Activated CD8-positive, alpha-beta T cell treated with anti-CD3 and anti-CD28 coated beads for 36 hours (primary cell): ENCODE data around the gene SLC34A1. TPM values are rescaled to one million over a fixed set of nuclear protein-coding genes. Genes with fewer than 3 reads are reported as not detected.

Experiments used
- ATAC-seq: fragments of 200-7000 bp; cut with Tn5 transposase; one replicate; pipeline ENCODE4 v1.10.0; 2021; ENCODE audit warnings: mild to moderate bottlenecking, moderate library complexity
- CTCF ChIA-PET: fragments of 350-600 bp; sonication (Branson Sonifier 250); formaldehyde crosslinking; loops from one replicate; lab custom pipeline; 2021; ENCODE audit warnings: antibody characterized with exemption; lab: Charles Lee
- POLR2A ChIA-PET: fragments of 350-600 bp; sonication (Branson Sonifier 250); formaldehyde crosslinking; loops from one replicate; lab custom pipeline; 2021; ENCODE audit warnings: antibody characterized with exemption; lab: Charles Lee
- DNase-seq: peaks from one replicate; pipeline ENCODE4 v3.0.0-alpha.2; 2020
- H3K27ac Mint-ChIP-seq: one replicate; pipeline ENCODE4 v1.8.0; 2021; ENCODE audit warnings: mild to moderate bottlenecking, mixed read lengths
- H3K27me3 Mint-ChIP-seq: one replicate; pipeline ENCODE4 v1.8.0; 2021; ENCODE audit warnings: mixed read lengths
- H3K36me3 Mint-ChIP-seq: one replicate; pipeline ENCODE4 v1.8.0; 2021; ENCODE audit warnings: low read depth, mixed read lengths
- H3K4me1 Mint-ChIP-seq: one replicate; pipeline ENCODE4 v1.8.0; 2021; ENCODE audit warnings: low read depth, mixed read lengths
- H3K4me3 Mint-ChIP-seq: one replicate; pipeline ENCODE4 v1.8.0; 2021; ENCODE audit warnings: mild to moderate bottlenecking, moderate library complexity, mixed read lengths
- H3K9me3 Mint-ChIP-seq: one replicate; pipeline ENCODE4 v1.8.0; 2021; ENCODE audit warnings: mixed read lengths
- intact Hi-C: fragments of 100-400 bp; cut with micrococcal nuclease; formaldehyde crosslinking; loops from one replicate; pipeline ENCODE4 v1.10.0; 2022
- total RNA-seq, 2 experiments: library from RNA; stranded (reverse); gene quantifications; one replicate each; pipeline ENCODE4 v1.2.3, GENCODE V29; 2021
- TF ChIP-seq, protein P1 (sequence below): fragments of 200-600 bp; IDR thresholded peaks from one replicate; pipeline ENCODE4 v1.8.0; 2022; ENCODE audit warnings: antibody characterized with exemption, mild to moderate bottlenecking

The SLC34A1 gene
- total RNA-seq, 2 experiments from 2014 or later = 0.29 to 0.43 TPM

DNA sequence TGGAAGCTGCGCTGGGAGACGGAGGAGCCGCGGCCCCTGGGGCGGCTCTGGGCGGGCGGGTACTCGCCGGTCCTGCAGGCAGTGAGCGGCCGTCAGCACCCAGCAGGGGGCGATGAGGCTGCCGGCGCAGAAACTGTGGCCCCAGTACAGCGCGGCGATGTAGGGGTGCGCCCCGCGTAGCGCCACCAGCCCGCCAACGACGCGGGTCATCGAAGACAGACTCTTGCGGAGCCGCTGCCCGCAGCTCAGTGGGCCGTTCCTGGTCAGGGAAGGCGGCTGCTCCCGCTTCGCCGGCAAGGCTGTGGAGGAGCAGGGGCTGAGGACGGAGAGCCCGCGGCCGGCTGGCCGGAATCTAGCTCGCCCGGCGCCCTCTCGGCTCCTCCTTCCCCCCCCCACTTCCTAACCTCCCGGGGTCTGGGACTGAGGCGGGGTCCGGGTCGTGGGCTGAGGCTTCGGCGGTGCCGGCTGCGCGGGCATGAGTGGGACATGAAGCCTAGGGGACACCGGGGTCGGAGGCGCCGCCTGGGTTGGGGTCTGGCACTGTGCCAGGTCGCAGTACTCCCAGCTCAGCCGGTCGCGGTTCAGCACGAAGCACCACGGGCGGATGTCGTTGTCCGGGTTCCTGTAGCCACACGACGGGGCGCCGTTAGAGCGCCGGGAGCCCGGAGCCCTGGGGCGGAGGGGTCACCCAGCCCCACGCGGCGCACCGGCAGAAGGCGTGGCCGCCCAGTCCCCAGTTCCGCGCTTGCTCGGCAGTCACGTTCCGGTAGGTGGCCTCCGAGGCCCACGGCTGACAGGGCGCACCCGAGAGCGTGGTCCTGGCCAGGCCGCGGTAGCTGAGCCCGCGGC, 19.8 kb downstream of the SLC34A1 start:
- no peaks in the 10 kb centered on the region for H3K9me3 Mint-ChIP-seq
- TF ChIP-seq, protein P1, sequence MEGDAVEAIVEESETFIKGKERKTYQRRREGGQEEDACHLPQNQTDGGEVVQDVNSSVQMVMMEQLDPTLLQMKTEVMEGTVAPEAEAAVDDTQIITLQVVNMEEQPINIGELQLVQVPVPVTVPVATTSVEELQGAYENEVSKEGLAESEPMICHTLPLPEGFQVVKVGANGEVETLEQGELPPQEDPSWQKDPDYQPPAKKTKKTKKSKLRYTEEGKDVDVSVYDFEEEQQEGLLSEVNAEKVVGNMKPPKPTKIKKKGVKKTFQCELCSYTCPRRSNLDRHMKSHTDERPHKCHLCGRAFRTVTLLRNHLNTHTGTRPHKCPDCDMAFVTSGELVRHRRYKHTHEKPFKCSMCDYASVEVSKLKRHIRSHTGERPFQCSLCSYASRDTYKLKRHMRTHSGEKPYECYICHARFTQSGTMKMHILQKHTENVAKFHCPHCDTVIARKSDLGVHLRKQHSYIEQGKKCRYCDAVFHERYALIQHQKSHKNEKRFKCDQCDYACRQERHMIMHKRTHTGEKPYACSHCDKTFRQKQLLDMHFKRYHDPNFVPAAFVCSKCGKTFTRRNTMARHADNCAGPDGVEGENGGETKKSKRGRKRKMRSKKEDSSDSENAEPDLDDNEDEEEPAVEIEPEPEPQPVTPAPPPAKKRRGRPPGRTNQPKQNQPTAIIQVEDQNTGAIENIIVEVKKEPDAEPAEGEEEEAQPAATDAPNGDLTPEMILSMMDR = peak; percentile 83
- intact Hi-C loops = loop anchor here (2.0 kb wide), 1 partner anchor 51 kb away; no protein-coding TSS in a partner anchor
- H3K27ac Mint-ChIP-seq = peak overlapping the region; percentile 47
- DNase-seq (peak; percentile 89), ATAC-seq (peak; percentile 87)
- H3K27me3 Mint-ChIP-seq = peaks cover 23% of the 10 kb centered on the region
- peak overlapping the region; percentile 73 for H3K4me3 Mint-ChIP-seq
- ChIA-PET CTCF (interaction anchor here (0.9 to 10.5 kb wide), 36 partner anchors 9 to 291 kb away, joined by 3 to 415 read pairs (median 10); partner anchors contain the start of genes DDX41, DOK3, GRK6 and LMAN2), POLR2A (interaction anchor here (0.6 to 7.4 kb wide), 17 partner anchors 12 to 111 kb away, joined by 3 to 140 read pairs (median 5); partner anchors contain the start of genes GRK6, MXD3 and PRR7)
- H3K36me3 Mint-ChIP-seq = no peaks in the 10 kb centered on the region
- peaks cover 26% of the 10 kb centered on the region for H3K4me1 Mint-ChIP-seq

DNA sequence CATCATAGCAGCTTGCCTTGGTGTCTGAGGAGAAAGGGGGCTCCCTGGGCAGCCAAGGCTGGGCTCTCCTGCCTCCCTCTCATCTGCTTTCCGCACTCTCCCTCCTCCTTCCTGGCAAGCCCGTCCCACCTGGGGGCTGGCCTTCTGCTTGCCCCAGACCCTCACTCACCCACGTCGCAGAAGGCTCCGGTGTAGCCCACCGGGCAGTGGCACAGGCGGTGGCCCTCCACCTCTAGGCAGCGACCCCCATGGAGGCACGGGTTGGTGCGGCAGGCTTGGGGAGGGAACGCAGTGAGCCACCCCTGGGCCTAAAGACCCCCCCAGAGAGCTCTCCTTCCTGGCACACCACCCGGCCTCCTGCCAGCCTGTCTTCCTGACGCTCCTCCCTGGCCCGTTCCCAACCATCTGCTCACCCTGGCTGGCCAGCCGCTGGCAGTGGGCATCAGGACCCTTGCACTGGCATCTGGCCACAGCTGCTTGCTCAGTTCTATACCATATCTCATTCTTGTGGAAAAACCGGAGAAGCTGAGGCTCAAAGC, 20.5 kb downstream of the SLC34A1 start:
- Mint-ChIP-seq H3K27me3 (peaks cover 23% of the 10 kb centered on the region), H3K9me3 (no peaks in the 10 kb centered on the region), H3K27ac (peak overlapping the region; percentile 34), H3K4me1 (peaks cover 26% of the 10 kb centered on the region), H3K36me3 (no peaks in the 10 kb centered on the region), H3K4me3 (peak overlapping the region; percentile 73)
- ChIA-PET POLR2A (interaction anchor here (0.6 to 7.4 kb wide), 16 partner anchors 11 to 111 kb away, joined by 3 to 140 read pairs (median 5); partner anchors contain the start of genes GRK6, MXD3 and PRR7), CTCF (interaction anchor here (1.0 to 10.5 kb wide), 29 partner anchors 10 to 291 kb away, joined by 3 to 415 read pairs (median 17); partner anchors contain the start of genes DDX41, DOK3, GRK6 and LMAN2)
- no peak for DNase-seq
- intact Hi-C loops = no loop called here
- TF ChIP-seq, protein P1 = no peak
- no peak for ATAC-seq

DNA sequence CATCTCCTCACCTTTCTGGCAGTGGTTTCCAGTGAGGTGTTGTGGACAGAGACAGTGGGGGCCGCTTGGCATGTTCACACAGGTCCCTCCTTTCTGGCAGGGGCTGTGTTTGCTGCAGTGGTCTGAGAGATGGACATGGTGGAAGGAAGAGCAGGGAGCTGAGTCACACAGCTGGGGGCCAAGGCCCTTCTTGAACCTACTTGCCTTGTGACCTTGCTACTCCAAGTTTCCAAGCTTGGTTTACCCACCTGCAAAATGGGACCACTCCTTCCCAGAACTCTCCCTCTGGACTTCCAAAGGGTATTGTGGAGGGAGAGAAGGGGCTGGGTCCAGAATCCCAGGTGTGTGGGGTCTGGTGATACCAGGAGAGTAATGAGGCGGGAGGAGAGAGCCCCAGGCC, 21.1 kb downstream of the SLC34A1 start:
- DNase-seq = no peak
- Mint-ChIP-seq H3K9me3 (no peaks in the 10 kb centered on the region), H3K36me3 (no peaks in the 10 kb centered on the region), H3K4me1 (peaks cover 26% of the 10 kb centered on the region), H3K27ac (no peak overlapping the region), H3K27me3 (peaks cover 23% of the 10 kb centered on the region), H3K4me3 (peak overlapping the region; percentile 73)
- intact Hi-C loops = no loop called here
- TF ChIP-seq, protein P1 = no peak
- ChIA-PET POLR2A (interaction anchor here (0.9 to 7.4 kb wide), 8 partner anchors 16 to 93 kb away, joined by 3 to 140 read pairs (median 28); partner anchors contain the start of genes GRK6, MXD3 and PRR7), CTCF (interaction anchor here (1.1 to 10.5 kb wide), 17 partner anchors 10 to 292 kb away, joined by 3 to 415 read pairs (median 39); partner anchors contain the start of genes DOK3, GRK6, MXD3 and PRR7)
- ATAC-seq = no peak

DNA sequence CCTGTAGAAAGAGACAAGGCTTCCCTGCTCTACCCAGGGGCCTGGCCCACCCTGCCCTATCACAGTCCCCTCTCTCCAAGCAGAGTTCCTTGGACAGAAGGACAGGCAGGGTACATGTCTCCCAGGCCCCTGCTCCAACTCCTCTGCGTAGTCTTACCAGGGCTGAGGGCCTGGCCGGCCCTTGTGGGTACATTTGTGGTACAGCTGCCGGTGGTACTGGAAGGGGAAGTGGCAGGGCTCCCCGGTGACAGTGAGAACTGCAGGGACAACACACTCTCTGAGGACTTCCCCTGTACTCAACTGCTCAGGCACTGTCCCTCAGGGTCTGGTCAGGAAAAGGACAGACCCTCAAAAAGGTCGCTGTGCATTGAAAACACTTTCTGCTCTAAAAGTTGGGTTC, 21.6 kb downstream of the SLC34A1 start:
- POLR2A ChIA-PET = interaction anchor here (3.3 to 7.4 kb wide), 5 partner anchors 22 to 48 kb away, joined by 11 to 140 read pairs (median 45); partner anchors contain the start of genes GRK6 and PRR7
- no peak overlapping the region for H3K4me3 Mint-ChIP-seq
- no peaks in the 10 kb centered on the region for H3K9me3 Mint-ChIP-seq
- no peak overlapping the region for H3K27ac Mint-ChIP-seq
- intact Hi-C loops = no loop called here
- H3K27me3 Mint-ChIP-seq = peaks cover 23% of the 10 kb centered on the region
- ATAC-seq (no peak), DNase-seq (no peak)
- H3K4me1 Mint-ChIP-seq = peaks cover 30% of the 10 kb centered on the region
- TF ChIP-seq, protein P1 = no peak
- H3K36me3 Mint-ChIP-seq = no peaks in the 10 kb centered on the region
- CTCF ChIA-PET = interaction anchor here (2.3 to 10.5 kb wide), 10 partner anchors 10 to 96 kb away, joined by 6 to 415 read pairs (median 62); partner anchors contain the start of genes GRK6, MXD3 and PRR7
